HepG2 (cell line): ENCODE measurements around the gene TNFSF12. TPM values are rescaled to one million over a fixed set of nuclear protein-coding genes. Genes with fewer than 3 reads are reported as not detected.

ENCODE experiments used
- ATAC-seq: fragments of 200-7000 bp; cut with Tn5 transposase; 3 replicates; pipeline ENCODE4 v1.9.1; 2020; ENCODE audit warnings: mild to moderate bottlenecking, moderate library complexity
- BruUV-seq: library from RNA; stranded (reverse); fragments of 400-500 nt; replicated peaks from 2 replicates; lab custom pipeline; 2021; lab: Mats Ljungman, UMichigan
- CTCF ChIA-PET: fragments of 300-600 bp; formaldehyde crosslinking; extraction: SDS; loops from one replicate; lab custom pipeline; 2021; ENCODE audit warnings: low total read pairs, inconsistent platforms, low intra/inter-chr PET ratio; lab: Yijun Ruan, JAX
- POLR2A ChIA-PET: fragments of 350-600 bp; sonication (Branson Sonifier 250); formaldehyde crosslinking; loops from one replicate; lab custom pipeline; 2020; ENCODE audit warnings: antibody characterized with exemption, inconsistent platforms; lab: Yijun Ruan, JAX
- DNase-seq: peaks from one replicate; pipeline ENCODE4 v3.0.0-alpha.2; 2015; ENCODE audit warnings: low spot score
- FAIRE-seq: peaks from 3 replicates; lab custom pipeline; 2011; peaks lifted over from hg19 to GRCh38; lab: Jason Lieb, UNC
- H2AFZ ChIP-seq: one replicate; pipeline ENCODE4 v1.6.1; 2011; ENCODE audit warnings: low read length, inconsistent platforms
- H3K27ac ChIP-seq: fragments of 300-600 bp; 3 replicates; pipeline ENCODE4 v1.8.0; 2011; ENCODE audit warnings: mixed run types, mild to moderate bottlenecking, mixed read lengths, low read length, inconsistent platforms; ENCODE audit not compliant: insufficient read depth; ENCODE audit errors: extremely low read length
- H3K27me3 ChIP-seq, 2 experiments: fragments of 200-600 bp in 1 of 2; 2 replicates in 1 of 2; 3 replicates in 1 of 2; pipeline versions ENCODE4 v1.6.0 to v1.8.0; 2011; ENCODE audit warnings: low read length in 2 of 2, mild to moderate bottlenecking in 2 of 2, moderate library complexity in 2 of 2, inconsistent platforms in 1 of 2; ENCODE audit not compliant: insufficient read depth in 2 of 2, control insufficient read depth in 1 of 2
- H3K36me3 ChIP-seq, 2 experiments: fragments of 200-600 bp in 1 of 2; replicated peaks in 1 of 2; 2 replicates in 1 of 2; 3 replicates in 1 of 2; pipeline versions ENCODE4 v1.5.1 to v1.8.0; 2011; ENCODE audit warnings: low read length in 2 of 2, inconsistent platforms in 1 of 2; ENCODE audit not compliant: insufficient read depth in 2 of 2, control insufficient read depth in 1 of 2
- H3K4me1 ChIP-seq: 2 replicates; pipeline ENCODE4 v1.5.1; 2012; ENCODE audit warnings: low read length, inconsistent platforms; ENCODE audit not compliant: insufficient read depth
- H3K4me2 ChIP-seq: 2 replicates; pipeline ENCODE4 v1.6.0; 2011; ENCODE audit warnings: low read depth, low read length, inconsistent platforms
- H3K4me3 ChIP-seq, 3 experiments: fragments of 200-600 bp in 1 of 3; sonication (generic), shearing (Covaris generic) in 1 of 3; replicated peaks in 1 of 3; 2 replicates each; pipeline ENCODE4 v1.5.1; 2011 to 2016; ENCODE audit warnings: low read length in 3 of 3, inconsistent platforms in 2 of 3, low read depth in 2 of 3, mild to moderate bottlenecking in 2 of 3, control low read depth in 1 of 3, mixed read lengths in 1 of 3; ENCODE audit not compliant: insufficient read depth in 1 of 3
- H3K79me2 ChIP-seq: one replicate; pipeline ENCODE4 v1.6.1; 2011; ENCODE audit warnings: low read length, inconsistent platforms; ENCODE audit not compliant: insufficient read depth
- H3K9ac ChIP-seq: 2 replicates; pipeline ENCODE4 v1.6.0; 2011; ENCODE audit warnings: mild to moderate bottlenecking, low read depth, low read length, inconsistent platforms; ENCODE audit not compliant: insufficient read depth
- H3K9me3 ChIP-seq: 2 replicates; pipeline ENCODE4 v1.5.1; 2012; ENCODE audit warnings: mild to moderate bottlenecking, low read length
- H4K20me1 ChIP-seq: 2 replicates; pipeline ENCODE4 v1.6.0; 2011; ENCODE audit warnings: inconsistent platforms, mild to moderate bottlenecking, low read length, moderate library complexity; ENCODE audit not compliant: insufficient read depth
- AGO2 ChIP-seq: fragments of 200-400 bp; formaldehyde crosslinking; optimal IDR thresholded peaks from 2 replicates; pipeline ENCODE3; 2017; ENCODE audit warnings: mild to moderate bottlenecking, low read depth, low read length, moderate library complexity
- HMGA1 ChIP-seq: sonication (generic); formaldehyde crosslinking; conservative IDR thresholded peaks from 2 replicates; pipeline ENCODE4 v1.4.0; 2020; ENCODE audit warnings: missing genetic modification reagents
- KDM5A ChIP-seq: fragments of 200-600 bp; sonication (generic); IDR thresholded peaks from 2 replicates; pipeline ENCODE4 v1.7.0; 2018; ENCODE audit warnings: antibody characterized with exemption, mild to moderate bottlenecking, low read length, borderline replicate concordance
- MLX ChIP-seq: IDR thresholded peaks from 2 replicates; pipeline ENCODE4 v1.6.1; 2016
- NR3C1 ChIP-seq: sonication (generic); formaldehyde crosslinking; IDR thresholded peaks from 2 replicates; pipeline ENCODE4 v1.4.0; 2020; ENCODE audit warnings: missing genetic modification reagents
- POLR2AphosphoS2 ChIP-seq: IDR thresholded peaks from 2 replicates; pipeline ENCODE4 v1.6.1; 2011; ENCODE audit warnings: low read depth, low read length, improper control_type of control experiment
- SIN3A ChIP-seq: IDR thresholded peaks from 2 replicates; pipeline ENCODE4 v1.6.1; 2011; ENCODE audit warnings: low read depth, mild to moderate bottlenecking, control low read depth, low read length, borderline replicate concordance
- SKI ChIP-seq: fragments of 450-650 bp; IDR thresholded peaks from one replicate; pipeline ENCODE4 v1.6.1; 2018; ENCODE audit warnings: mild to moderate bottlenecking; ENCODE audit not compliant: partially characterized antibody
- TARDBP ChIP-seq: sonication (generic); formaldehyde crosslinking; IDR thresholded peaks from 2 replicates; pipeline ENCODE4 v1.8.0; 2022; ENCODE audit warnings: mild to moderate bottlenecking, missing genetic modification reagents
- TCF7 ChIP-seq: sonication (generic); IDR thresholded peaks from 2 replicates; pipeline ENCODE4 v1.6.1; 2016; ENCODE audit warnings: antibody characterized with exemption, low read depth
- YEATS2 ChIP-seq: sonication (generic); formaldehyde crosslinking; IDR thresholded peaks from 2 replicates; pipeline ENCODE4 v1.4.0; 2020; ENCODE audit warnings: missing genetic modification reagents, borderline replicate concordance
- YY1 ChIP-seq: IDR thresholded peaks from 2 replicates; pipeline ENCODE4 v1.6.1; 2011; ENCODE audit warnings: low read length, low read depth, moderate library complexity, mild to moderate bottlenecking; ENCODE audit not compliant: insufficient read depth, insufficient replicate concordance
- ZBTB26 ChIP-seq: IDR thresholded peaks from 2 replicates; pipeline ENCODE4 v1.6.1; 2016; ENCODE audit warnings: missing compliant biosample characterization, missing genetic modification reagents, borderline replicate concordance
- ZBTB46 ChIP-seq: sonication (generic); formaldehyde crosslinking; IDR thresholded peaks from 2 replicates; pipeline ENCODE4 v1.4.0; 2020; ENCODE audit warnings: mild to moderate bottlenecking, missing genetic modification reagents, borderline replicate concordance
- ZFP41 ChIP-seq: sonication (generic); formaldehyde crosslinking; IDR thresholded peaks from 2 replicates; pipeline ENCODE4 v1.4.0; 2020; ENCODE audit warnings: mild to moderate bottlenecking, missing genetic modification reagents, borderline replicate concordance
- ZMYM2 ChIP-seq: sonication (generic); formaldehyde crosslinking; IDR thresholded peaks from 2 replicates; pipeline ENCODE4 v1.8.0; 2022; ENCODE audit warnings: mild to moderate bottlenecking, missing genetic modification reagents
- ZNF24 ChIP-seq: fragments of 450-650 bp; IDR thresholded peaks from 2 replicates; pipeline ENCODE4 v1.6.1; 2017; ENCODE audit warnings: antibody characterized with exemption, mild to moderate bottlenecking
- ZNF432 ChIP-seq: sonication (generic); formaldehyde crosslinking; IDR thresholded peaks from 2 replicates; pipeline ENCODE4 v1.5.0; 2020; ENCODE audit warnings: missing genetic modification reagents, mild to moderate bottlenecking, borderline replicate concordance
- ZNF558 ChIP-seq: sonication (generic); formaldehyde crosslinking; IDR thresholded peaks from 2 replicates; pipeline ENCODE4 v1.9.0; 2022; ENCODE audit warnings: mild to moderate bottlenecking, missing genetic modification reagents, borderline replicate concordance
- ZNF781 ChIP-seq: sonication (generic); formaldehyde crosslinking; IDR thresholded peaks from 2 replicates; pipeline ENCODE4 v1.5.1; 2020; ENCODE audit warnings: borderline replicate concordance, mild to moderate bottlenecking, missing genetic modification reagents; ENCODE audit errors: not compliant biosample characterization
- WGBS: methylation state at CpG from one replicate; pipeline ENCODE4 v1.1.6; 2017; ENCODE audit warnings: low lambda C conversion rate; 5-methylcytosine and 5-hydroxymethylcytosine counted together
- in situ Hi-C: cut with HindIII; loops from 2 replicates; pipeline ENCODE4 v1.10.0; 2017; ENCODE audit warnings: low pct_unique_long_range_greater_than_20kb; ENCODE audit not compliant: extremely low pct_ligation_motif_present
- intact Hi-C: fragments of 100-400 bp; cut with micrococcal nuclease; formaldehyde crosslinking; loops from one replicate; pipeline ENCODE4 v1.10.0; 2022; ENCODE audit not compliant: unreplicated experiment
- polyA plus RNA-seq, 8 experiments: library from polyadenylated mRNA; depleted of rRNA in 3 of 8; stranded (reverse) in 7 of 8; unstranded in 1 of 8; fragments of >200 nt; fragmentation: Illumina TruSeq in 4 of 8; extraction: Trizol in 4 of 8; gene quantifications; 2 replicates each; pipeline versions ENCODE4 v1.2.1 to v1.2.3, GENCODE V29; 2011 to 2016; ENCODE audit warnings: low read depth in 4 of 8, missing spikeins in 1 of 8, mixed read lengths in 1 of 8; ENCODE audit not compliant: insufficient read depth in 1 of 8
- total RNA-seq, 5 experiments: library from RNA; depleted of rRNA; stranded (reverse); fragments of >200 nt; fragmentation: Illumina TruSeq; extraction: Trizol; gene quantifications; 2 replicates each; pipeline ENCODE4 v1.2.3, GENCODE V29; 2016; ENCODE audit warnings: low read depth in 1 of 5

The TNFSF12 gene
- total and polyA plus RNA-seq, 2 of the 13 experiments (the other 11 are each of a cell fraction or from before 2014, with no cell fraction given): 0.93 to 7.2 TPM

GRCh38 chr17:7572338-7572587 lies 23.4 kb downstream of the TNFSF12 start (continued):
- TF ChIP-seq TARDBP (CRISPR knock-in tag) (peak; percentile 95), YEATS2 (peak; percentile 97; the same call in 1 of the 2 replicates), MLX (peak; percentile 67; the same call in 1 of the 2 replicates), SIN3A (peak; percentile 94; the same call in 1 of the 2 replicates), ZBTB26 (CRISPR knock-in tag) (peak; percentile 53; the same call in 1 of the 2 replicates), SKI (no peak)

GRCh38 chr17:7572588-7573323 lies 23.9 kb downstream of the TNFSF12 start:
- H3K4me2 ChIP-seq: peak overlapping the region; percentile 93
- FAIRE-seq (no peak), DNase-seq (peak; percentile 98), ATAC-seq (no peak; the same call in 2 of the 3 replicates)
- in situ Hi-C loops (loop anchor here (10.0 kb wide), 1 partner anchor 272 kb away; no protein-coding TSS in a partner anchor), intact Hi-C loops (loop anchor here (5.0 kb wide), 1 partner anchor 115 kb away; the partner anchor contains the start of genes TP53 and WRAP53)
- CTCF ChIA-PET: no interaction called here
- POLR2A ChIA-PET: interaction anchor here (1.0 to 3.3 kb wide), 13 partner anchors 11 to 261 kb away, joined by 3 to 51 read pairs (median 8); partner anchors contain the start of genes ATP1B2, FXR2, MPDU1 and POLR2A
- H3K4me3 ChIP-seq: peak overlapping the region; percentile 89 to 96 (median 94)
- H2AFZ ChIP-seq: no peak overlapping the region
- H3K9me3 ChIP-seq: no peaks in the 10 kb centered on the region
- H3K79me2 ChIP-seq: peaks cover 44% of the 10 kb centered on the region
- H4K20me1 ChIP-seq: peaks cover 43% of the 10 kb centered on the region
- peaks cover 11 to 67% of the 10 kb centered on the region in 2 experiments for H3K36me3 ChIP-seq
- WGBS: under 1% methylated on average over 21 of the region's 73 CpGs
- H3K9ac ChIP-seq: peak overlapping the region; percentile 99
- TSS peak; percentile 50 for BruUV-seq
- H3K4me1 ChIP-seq: peaks cover 51% of the 10 kb centered on the region
- H3K27ac ChIP-seq: peak overlapping the region; percentile 93
- H3K27me3 ChIP-seq: no peaks in the 10 kb centered on the region; a peak in 1 of 5 replicates
- TF ChIP-seq ZNF558 (CRISPR knock-in tag) (peak; percentile 43; the same call in 1 of the 2 replicates), KDM5A (peak; percentile 4; the same call in 1 of the 2 replicates), ZNF432 (CRISPR knock-in tag) (no peak), YY1 (peak; percentile 97), ZMYM2 (no peak), ZNF781 (CRISPR knock-in tag) (no peak), ZFP41 (CRISPR knock-in tag) (no peak), ZBTB46 (CRISPR knock-in tag) (no peak), AGO2 (peak; percentile 100), NR3C1 (CRISPR knock-in tag) (no peak), ZNF24 (no peak), HMGA1 (no peak), POLR2AphosphoS2 (peak; percentile 98), TCF7 (no peak)
